Skin of body (tissue), 2 donors: ENCODE results near the gene CDK11A. TPM values are rescaled to one million over a fixed set of nuclear protein-coding genes. Genes with fewer than 3 reads are reported as not detected.
"Not testable (repeated sequence)": the region's sequence is repeated elsewhere in the genome, so short reads cannot be mapped to it uniquely, and the experiment has no call there.

ENCODE experiments used
- DNase-seq: peaks from one replicate; lab custom pipeline; 2025; lab: John Stamatoyannopoulos, UW
- total RNA-seq: library from RNA; depleted of rRNA; stranded (reverse); fragments of >200 nt; gene quantifications from one replicate; pipeline ENCODE4 v1.2.3, GENCODE V29; 2014

The CDK11A gene
- total RNA-seq, 1 donor from 2014 or later: 25.4 TPM

GRCh38 chr1:1664318-1664717 lies 59.8 kb downstream of the CDK11A start:
- DNase-seq: not testable (repeated sequence)

DNA sequence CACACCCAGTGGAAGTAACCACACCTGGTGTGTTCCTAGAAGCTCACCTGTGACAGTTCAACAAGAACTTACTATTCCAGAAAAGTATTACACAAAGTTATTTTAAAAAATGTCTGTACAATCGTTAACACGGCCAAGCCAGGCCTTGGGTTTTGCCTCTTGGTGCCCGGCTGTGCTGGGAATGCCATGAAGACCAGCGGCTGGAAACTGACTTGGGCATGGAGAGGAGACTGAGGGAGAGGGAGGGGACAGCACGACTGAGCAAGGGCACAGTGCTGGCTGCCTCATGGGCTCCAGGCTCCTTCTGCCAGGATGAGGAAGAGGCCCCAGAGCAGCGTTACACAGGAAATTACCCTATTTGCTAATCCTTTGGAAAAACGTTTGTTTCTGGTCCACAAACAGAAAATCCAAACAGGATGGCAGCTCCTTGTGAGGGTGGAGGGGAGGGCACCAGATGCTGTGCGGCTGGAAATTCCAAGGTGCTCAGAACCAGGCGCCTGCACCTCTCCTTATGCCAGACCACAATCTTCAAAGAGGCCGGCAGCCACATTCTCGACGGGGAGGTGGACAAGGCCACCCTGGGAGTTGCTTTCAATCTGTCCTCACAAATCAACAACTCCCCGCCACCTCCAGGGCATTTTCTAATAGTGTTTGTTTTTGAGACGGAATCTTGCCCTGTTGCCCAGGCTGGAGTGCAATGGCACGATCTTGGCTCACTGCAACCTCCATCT lies 61.2 kb downstream of the CDK11A start:
- not testable (repeated sequence) for DNase-seq

- peak; percentile 42 for DNase-seq
Measured at GRCh38 chr1:1662392-1662791, 61.8 kb downstream of the CDK11A start.

- DNase-seq: peak; percentile 92
Measured at GRCh38 chr1:1658583-1659549, 65.3 kb downstream of the CDK11A start, which contains the start of gene CDK11B. TSS of gene CDK11B (minus strand) at chr1:1659004. CDS start at chr1:1657485, 1,519 bp downstream.

Other genes with a start within 250 kb of the CDK11A start
- gene ATAD3A, start 212.2 kb downstream of the CDK11A start, total RNA-seq: 11.9 TPM
- gene TMEM240, start 183.7 kb downstream of the CDK11A start, total RNA-seq: 2.1 TPM
- gene SSU72, start 149.5 kb downstream of the CDK11A start, total RNA-seq: 33.9 TPM
- gene FNDC10, start 124.2 kb downstream of the CDK11A start, total RNA-seq: 0.99 TPM
- gene MIB2, start 108.9 kb downstream of the CDK11A start, total RNA-seq: 28.8 TPM
- 30.7 TPM for gene MMP23B, start 92.2 kb downstream of the CDK11A start, total RNA-seq
- gene CDK11B, start 65.4 kb downstream of the CDK11A start, total RNA-seq: 9.6 TPM
- 31.7 TPM for gene SLC35E2B, start 31.6 kb downstream of the CDK11A start, total RNA-seq
- 33.1 TPM for gene NADK, start 54.1 kb upstream of the CDK11A start, total RNA-seq
- gene GNB1, start 166.7 kb upstream of the CDK11A start, total RNA-seq: 84.8 TPM
- gene CALML6, start 190.9 kb upstream of the CDK11A start, total RNA-seq: 19.0 TPM
- gene TMEM52, start 194.9 kb upstream of the CDK11A start, total RNA-seq: 3.6 TPM